SK-N-SH (cell line): Measurements from ENCODE around the gene NOP58.

ENCODE experiments used
- CTCF ChIP-seq: fragments of 200-600 bp; sonication (generic); IDR thresholded peaks from 2 replicates; pipeline ENCODE4 v1.6.1; 2017; ENCODE audit warnings: antibody characterized with exemption, mild to moderate bottlenecking, moderate library complexity
- EZH2phosphoT487 ChIP-seq: fragments of 200-600 bp; sonication (generic); IDR thresholded peaks from 2 replicates; pipeline ENCODE4 v1.6.1; 2017; ENCODE audit warnings: low read depth, mixed run types, mild to moderate bottlenecking, antibody characterized with exemption, moderate library complexity, borderline replicate concordance
- FOXJ3 ChIP-seq: sonication (generic); formaldehyde crosslinking; IDR thresholded peaks from 2 replicates; pipeline ENCODE4 v1.5.1; 2020; ENCODE audit warnings: mild to moderate bottlenecking, missing genetic modification reagents
- MAX ChIP-seq: IDR thresholded peaks from 2 replicates; pipeline ENCODE4 v1.4.0; 2012; ENCODE audit warnings: low read depth
- RAD21 ChIP-seq: IDR thresholded peaks from 2 replicates; pipeline ENCODE4 v1.6.1; 2012; ENCODE audit warnings: mild to moderate bottlenecking, low read length
- TAF1 ChIP-seq: IDR thresholded peaks from 2 replicates; pipeline ENCODE4 v1.6.1; 2012; ENCODE audit warnings: low read depth, mild to moderate bottlenecking, low read length, moderate library complexity, borderline replicate concordance

- TF ChIP-seq RAD21, result no peak
- no peak for TF ChIP-seq MAX
- no peak for TF ChIP-seq CTCF
- no peak for TF ChIP-seq EZH2phosphoT487
- no peak for TF ChIP-seq TAF1
- no peak for TF ChIP-seq FOXJ3 (CRISPR knock-in tag)
Measured at GRCh38 chr2:202327858-202328257, 62.3 kb downstream of the NOP58 start.
